ENCODE data around the gene MYRF.

MYRF gene

GRCh38 chr11:61787928-61788491 is 35.6 kb downstream of the MYRF start:
- H2BK15ac ChIP-seq (replicated peaks; ENCODE audit: low read depth), result no peak overlapping the region
- no peak overlapping the region for H3K4me3 ChIP-seq (ENCODE audit: low read length)
- no peaks in the 10 kb centered on the region for H3K4me1 ChIP-seq (ENCODE audit: control insufficient read depth, low read depth, low read length)
- H3K23ac ChIP-seq (ENCODE audit: low read length), result no peak overlapping the region
- no peaks in the 10 kb centered on the region for H3K27me3 ChIP-seq (ENCODE audit: insufficient read depth, low read length, poor library complexity)
- H3K79me2 ChIP-seq (ENCODE audit: control insufficient read depth, insufficient read depth, low read length), result peaks cover 14% of the 10 kb centered on the region
- peak; percentile 87 for DNase-seq
- no peak overlapping the region for H2BK120ac ChIP-seq (ENCODE audit: low read depth, low read length)
- no peak overlapping the region for H3K27ac ChIP-seq (ENCODE audit: low read depth, low read length)
- no peak overlapping the region for H4K5ac ChIP-seq (ENCODE audit: low read length)
- H2BK5ac ChIP-seq (ENCODE audit: low read length), result no peak overlapping the region
- no peak overlapping the region for H3K4me2 ChIP-seq (ENCODE audit: low read length)
- WGBS (ENCODE audit: extremely low coverage, insufficient coverage, low lambda C conversion rate), result no CpG with 5 or more reads among the region's 9 CpGs
- no peak overlapping the region for H3K4ac ChIP-seq (ENCODE audit: low read depth, low read length)
- H3K18ac ChIP-seq (ENCODE audit: low read length), result no peak overlapping the region
- H3K36me3 ChIP-seq (ENCODE audit: control insufficient read depth, insufficient read depth, low read length), result peaks cover 8% of the 10 kb centered on the region
- H3K79me1 ChIP-seq (ENCODE audit: low read length), result peaks cover 8% of the 10 kb centered on the region
- no peak overlapping the region for H2AK5ac ChIP-seq (ENCODE audit: low read length)
- no peak overlapping the region for H4K8ac ChIP-seq (ENCODE audit: low read depth, low read length)
- no peak overlapping the region for H3K56ac ChIP-seq (ENCODE audit: low read length)
- no peak overlapping the region for H3K9ac ChIP-seq (ENCODE audit: low read length)

- peak overlapping the region; percentile 47 for H3K4me2 ChIP-seq (ENCODE audit: low read length)
- peak; percentile 79 for DNase-seq
Measured at GRCh38 chr11:61791737-61792309, 39.4 kb downstream of the MYRF start.

GRCh38 chr11:61792310-61793082 is 40.1 kb downstream of the MYRF start, which contains the start of the genes FEN1 and TMEM258:
FEN1 (plus strand) TSS chr11:61792911; CDS start chr11:61795362, 2,451 bp downstream.
TMEM258 (minus strand) TSS chr11:61792599; CDS start chr11:61792558, 41 bp downstream.
- Histone ChIP-seq H3K56ac (ENCODE audit: low read length) (peak within 1 kb of the TSS; percentile 100), H3K4me1 (ENCODE audit: control insufficient read depth, low read depth, low read length) (no peaks in the 10 kb centered on the region), H3K4me3 (ENCODE audit: low read length) (peak within 1 kb of the TSS; percentile 93), H3K18ac (ENCODE audit: low read length) (peak within 1 kb of the TSS; percentile 75), H3K4me2 (ENCODE audit: low read length) (peak within 1 kb of the TSS; percentile 88), H3K23ac (ENCODE audit: low read length) (peak within 1 kb of the TSS; percentile 100), H3K79me1 (ENCODE audit: low read length) (peaks cover 19% of the 10 kb centered on the region), H3K79me2 (ENCODE audit: control insufficient read depth, insufficient read depth, low read length) (peaks cover 44% of the 10 kb centered on the region), H4K8ac (ENCODE audit: low read depth, low read length) (no peak within 1 kb of the TSS), H2AK5ac (ENCODE audit: low read length) (peak within 1 kb of the TSS; percentile 43), H3K4ac (ENCODE audit: low read depth, low read length) (peak within 1 kb of the TSS; percentile 94), H3K27ac (ENCODE audit: low read depth, low read length) (peak within 1 kb of the TSS; percentile 87), H3K36me3 (ENCODE audit: control insufficient read depth, insufficient read depth, low read length) (peaks cover 6% of the 10 kb centered on the region), H3K27me3 (ENCODE audit: insufficient read depth, low read length, poor library complexity) (no peaks in the 10 kb centered on the region), H2BK15ac (replicated peaks; ENCODE audit: low read depth) (no peak within 1 kb of the TSS), H4K5ac (ENCODE audit: low read length) (peak within 1 kb of the TSS; percentile 99), H2BK120ac (ENCODE audit: low read depth, low read length) (peak within 1 kb of the TSS; percentile 69), H2BK5ac (ENCODE audit: low read length) (peak within 1 kb of the TSS; percentile 100), H3K9ac (ENCODE audit: low read length) (peak within 1 kb of the TSS; percentile 96)
- no CpG with 5 or more reads among the region's 61 CpGs for WGBS (ENCODE audit: extremely low coverage, insufficient coverage, low lambda C conversion rate)
- peak; percentile 98 for DNase-seq

More at GRCh38 chr11:61791737-61792309, 39.4 kb downstream of the MYRF start:
- peaks cover 6% of the 10 kb centered on the region for H3K36me3 ChIP-seq (ENCODE audit: control insufficient read depth, insufficient read depth, low read length)
- peak overlapping the region; percentile 93 for H3K4me3 ChIP-seq (ENCODE audit: low read length)
- no peak overlapping the region for H4K8ac ChIP-seq (ENCODE audit: low read depth, low read length)
- peak overlapping the region; percentile 87 for H3K27ac ChIP-seq (ENCODE audit: low read depth, low read length)
- H3K27me3 ChIP-seq (ENCODE audit: insufficient read depth, low read length, poor library complexity), result no peaks in the 10 kb centered on the region
- H3K56ac ChIP-seq (ENCODE audit: low read length), result peak overlapping the region; percentile 100
- no CpG with 5 or more reads among the region's 14 CpGs for WGBS (ENCODE audit: extremely low coverage, insufficient coverage, low lambda C conversion rate)
- H2AK5ac ChIP-seq (ENCODE audit: low read length), result no peak overlapping the region
- H2BK5ac ChIP-seq (ENCODE audit: low read length), result no peak overlapping the region
- H4K5ac ChIP-seq (ENCODE audit: low read length), result no peak overlapping the region
- peak overlapping the region; percentile 44 for H3K18ac ChIP-seq (ENCODE audit: low read length)
- peaks cover 44% of the 10 kb centered on the region for H3K79me2 ChIP-seq (ENCODE audit: control insufficient read depth, insufficient read depth, low read length)
- H3K79me1 ChIP-seq (ENCODE audit: low read length), result peaks cover 17% of the 10 kb centered on the region
- peak overlapping the region; percentile 94 for H3K4ac ChIP-seq (ENCODE audit: low read depth, low read length)
- H3K4me1 ChIP-seq (ENCODE audit: control insufficient read depth, low read depth, low read length), result no peaks in the 10 kb centered on the region
- H2BK120ac ChIP-seq (ENCODE audit: low read depth, low read length), result no peak overlapping the region
- peak overlapping the region; percentile 96 for H3K9ac ChIP-seq (ENCODE audit: low read length)
- H3K23ac ChIP-seq (ENCODE audit: low read length), result no peak overlapping the region
- no peak overlapping the region for H2BK15ac ChIP-seq (replicated peaks; ENCODE audit: low read depth)

GRCh38 chr11:61793083-61793828 is 40.8 kb downstream of the MYRF start:
- Histone ChIP-seq H3K56ac (ENCODE audit: low read length) (peak overlapping the region; percentile 100), H2AK5ac (ENCODE audit: low read length) (peak overlapping the region; percentile 43), H4K5ac (ENCODE audit: low read length) (no peak overlapping the region), H3K9ac (ENCODE audit: low read length) (peak overlapping the region; percentile 96), H2BK15ac (replicated peaks; ENCODE audit: low read depth) (no peak overlapping the region), H4K8ac (ENCODE audit: low read depth, low read length) (no peak overlapping the region), H3K23ac (ENCODE audit: low read length) (no peak overlapping the region), H3K4me1 (ENCODE audit: control insufficient read depth, low read depth, low read length) (no peaks in the 10 kb centered on the region), H3K18ac (ENCODE audit: low read length) (peak overlapping the region; percentile 54), H3K27me3 (ENCODE audit: insufficient read depth, low read length, poor library complexity) (no peaks in the 10 kb centered on the region), H2BK5ac (ENCODE audit: low read length) (no peak overlapping the region), H3K27ac (ENCODE audit: low read depth, low read length) (peak overlapping the region; percentile 21), H3K4me3 (ENCODE audit: low read length) (peak overlapping the region; percentile 93), H3K79me2 (ENCODE audit: control insufficient read depth, insufficient read depth, low read length) (peaks cover 44% of the 10 kb centered on the region), H3K36me3 (ENCODE audit: control insufficient read depth, insufficient read depth, low read length) (peaks cover 3% of the 10 kb centered on the region), H3K4me2 (ENCODE audit: low read length) (peak overlapping the region; percentile 88), H2BK120ac (ENCODE audit: low read depth, low read length) (no peak overlapping the region), H3K79me1 (ENCODE audit: low read length) (peaks cover 19% of the 10 kb centered on the region), H3K4ac (ENCODE audit: low read depth, low read length) (peak overlapping the region; percentile 72)
- no peak for DNase-seq
- WGBS (ENCODE audit: extremely low coverage, insufficient coverage, low lambda C conversion rate), result no CpG with 5 or more reads among the region's 29 CpGs

- Histone ChIP-seq H3K9ac (ENCODE audit: low read length) (peak overlapping the region; percentile 96), H4K8ac (ENCODE audit: low read depth, low read length) (no peak overlapping the region), H3K4me1 (ENCODE audit: control insufficient read depth, low read depth, low read length) (no peaks in the 10 kb centered on the region), H2BK15ac (replicated peaks; ENCODE audit: low read depth) (no peak overlapping the region), H3K56ac (ENCODE audit: low read length) (peak overlapping the region; percentile 100), H3K79me1 (ENCODE audit: low read length) (peaks cover 19% of the 10 kb centered on the region), H2BK120ac (ENCODE audit: low read depth, low read length) (no peak overlapping the region), H3K4ac (ENCODE audit: low read depth, low read length) (no peak overlapping the region), H3K18ac (ENCODE audit: low read length) (no peak overlapping the region), H3K4me2 (ENCODE audit: low read length) (peak overlapping the region; percentile 88), H3K23ac (ENCODE audit: low read length) (no peak overlapping the region), H2BK5ac (ENCODE audit: low read length) (no peak overlapping the region), H3K79me2 (ENCODE audit: control insufficient read depth, insufficient read depth, low read length) (peaks cover 44% of the 10 kb centered on the region), H3K27ac (ENCODE audit: low read depth, low read length) (no peak overlapping the region), H2AK5ac (ENCODE audit: low read length) (no peak overlapping the region), H4K5ac (ENCODE audit: low read length) (no peak overlapping the region), H3K36me3 (ENCODE audit: control insufficient read depth, insufficient read depth, low read length) (peaks cover 1% of the 10 kb centered on the region), H3K27me3 (ENCODE audit: insufficient read depth, low read length, poor library complexity) (no peaks in the 10 kb centered on the region), H3K4me3 (ENCODE audit: low read length) (peak overlapping the region; percentile 93)
- no CpG with 5 or more reads among the region's 3 CpGs for WGBS (ENCODE audit: extremely low coverage, insufficient coverage, low lambda C conversion rate)
- DNase-seq, result no peak
Measured at GRCh38 chr11:61793829-61794204, 41.4 kb downstream of the MYRF start.

All from mesendoderm (in vitro differentiated cells).